ENCODE results near the gene PRKAR2B. TPM values are rescaled to one million over a fixed set of nuclear protein-coding genes. Genes with fewer than 3 reads are reported as not detected.

The PRKAR2B gene
- total and polyA plus RNA-seq, 11 donors, result 7.0 to 50.6 (median 18.5) TPM

DNA sequence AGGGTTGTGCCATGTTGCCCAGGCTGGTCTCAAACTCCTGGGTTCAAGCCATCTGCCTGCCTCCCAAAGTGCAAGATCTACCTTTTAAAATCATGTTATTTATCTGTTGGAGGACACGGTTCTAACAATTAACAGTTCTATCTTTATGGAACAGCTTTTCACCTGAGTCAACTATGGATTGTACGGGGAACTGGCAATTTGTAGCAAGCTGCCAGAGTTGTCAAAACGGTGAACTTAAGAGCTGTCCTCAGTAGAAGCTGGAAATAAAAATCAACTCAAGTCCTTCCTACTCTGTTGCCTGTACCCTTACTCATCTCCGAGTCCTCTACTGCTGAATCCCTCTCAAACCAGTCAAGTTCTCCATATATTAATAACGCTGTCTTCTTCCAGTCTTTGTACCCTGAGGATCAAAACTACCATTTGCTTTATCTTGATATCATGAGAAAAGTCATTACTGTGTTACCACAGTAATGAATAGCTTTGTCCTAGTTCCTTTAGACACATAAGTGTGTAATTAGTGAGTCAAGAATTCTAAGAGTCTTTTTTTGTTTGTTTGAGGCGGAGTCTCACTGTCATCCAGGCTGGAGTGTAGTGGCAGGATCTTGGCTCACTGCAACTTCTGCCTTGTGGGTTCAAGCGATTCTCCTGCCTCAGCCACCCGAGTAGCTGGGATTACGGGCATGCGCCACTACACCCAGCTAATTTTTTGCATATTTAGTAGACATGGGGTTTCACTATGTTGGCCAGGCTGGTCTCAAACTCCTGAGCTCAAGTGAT lies 152.5 kb downstream of the PRKAR2B start:
- Histone ChIP-seq H3K27ac (no peak overlapping the region), H3K36me3 (peaks cover 0 to 100% (median 87%) of the 10 kb centered on the region in 9 donors), H3K4me1 (peaks cover 0 to 17% (median 0%) of the 10 kb centered on the region in 12 donors), H3K27me3 (no peaks in the 10 kb centered on the region), H3K4me3 (no peak overlapping the region), H3K9me3 (no peaks in the 10 kb centered on the region)
- 90 to 94% (median 93%) methylated on average over 9 to 10 of the region's 10 CpGs for WGBS, 4 donors
- no peak for DNase-seq
- intact Hi-C loops (cut with DNase I), result loop anchor here in 3 of 10 donors (5.0 to 10.0 kb wide), 3 partner anchors 525 to 678 kb away; no protein-coding TSS in a partner anchor
- TF ChIP-seq, protein P1, sequence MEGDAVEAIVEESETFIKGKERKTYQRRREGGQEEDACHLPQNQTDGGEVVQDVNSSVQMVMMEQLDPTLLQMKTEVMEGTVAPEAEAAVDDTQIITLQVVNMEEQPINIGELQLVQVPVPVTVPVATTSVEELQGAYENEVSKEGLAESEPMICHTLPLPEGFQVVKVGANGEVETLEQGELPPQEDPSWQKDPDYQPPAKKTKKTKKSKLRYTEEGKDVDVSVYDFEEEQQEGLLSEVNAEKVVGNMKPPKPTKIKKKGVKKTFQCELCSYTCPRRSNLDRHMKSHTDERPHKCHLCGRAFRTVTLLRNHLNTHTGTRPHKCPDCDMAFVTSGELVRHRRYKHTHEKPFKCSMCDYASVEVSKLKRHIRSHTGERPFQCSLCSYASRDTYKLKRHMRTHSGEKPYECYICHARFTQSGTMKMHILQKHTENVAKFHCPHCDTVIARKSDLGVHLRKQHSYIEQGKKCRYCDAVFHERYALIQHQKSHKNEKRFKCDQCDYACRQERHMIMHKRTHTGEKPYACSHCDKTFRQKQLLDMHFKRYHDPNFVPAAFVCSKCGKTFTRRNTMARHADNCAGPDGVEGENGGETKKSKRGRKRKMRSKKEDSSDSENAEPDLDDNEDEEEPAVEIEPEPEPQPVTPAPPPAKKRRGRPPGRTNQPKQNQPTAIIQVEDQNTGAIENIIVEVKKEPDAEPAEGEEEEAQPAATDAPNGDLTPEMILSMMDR (IDR thresholded peaks at IDR 0.05), result no peak
- no peak for TF ChIP-seq POLR2A (IDR thresholded peaks at IDR 0.05)
- no peak for ATAC-seq

GRCh38 chr7:107201795-107202450 lies 157.4 kb downstream of the PRKAR2B start:
- WGBS, 4 donors, result 40 to 66% (median 47%) methylated on average over 4 of the region's 4 CpGs
- TF ChIP-seq POLR2A (IDR thresholded peaks at IDR 0.05), result no peak
- TF ChIP-seq, protein P1 (IDR thresholded peaks at IDR 0.05), result peak; percentile 32 to 70 (median 56)
- Histone ChIP-seq H3K9me3 (no peaks in the 10 kb centered on the region), H3K4me1 (peaks cover 0 to 12% (median 2%) of the 10 kb centered on the region in 12 donors), H3K36me3 (peaks cover 0 to 99% (median 93%) of the 10 kb centered on the region in 9 donors), H3K27ac (peak overlapping the region in 8 of 12 donors; percentile 7 to 56 (median 38)), H3K4me3 (no peak overlapping the region), H3K27me3 (no peaks in the 10 kb centered on the region)
- DNase-seq (peak; percentile 44 to 75 (median 66)), ATAC-seq (peak; percentile 78 to 92 (median 92))
- intact Hi-C loops (cut with DNase I), result loop anchor here in 8 of 10 donors (2.0 to 10.0 kb wide), 11 partner anchors 193 to 673 kb away; partner anchors contain the start of genes BCAP29 (in 1 of the 8), COG5 (in 1 of the 8), DUS4L (in 1 of the 8) and GPR22 (in 1 of the 8)

- WGBS, 4 donors, result 92 to 95% (median 94%) methylated on average over 7 of the region's 7 CpGs
- ATAC-seq, result no peak
- Histone ChIP-seq H3K4me1 (peaks cover 0 to 29% (median 17%) of the 10 kb centered on the region in 12 donors), H3K36me3 (peaks cover 0 to 91% (median 80%) of the 10 kb centered on the region in 9 donors), H3K27ac (peak overlapping the region in 2 of 12 donors; percentile 9 to 27), H3K27me3 (no peaks in the 10 kb centered on the region), H3K4me3 (no peak overlapping the region), H3K9me3 (no peaks in the 10 kb centered on the region)
- intact Hi-C loops (cut with DNase I), result loop anchor here in 8 of 10 donors (2.0 to 10.0 kb wide), 11 partner anchors 191 to 671 kb away; partner anchors contain the start of genes BCAP29 (in 1 of the 8), COG5 (in 1 of the 8), DUS4L (in 1 of the 8) and GPR22 (in 1 of the 8)
- no peak for DNase-seq
- TF ChIP-seq, protein P1 (IDR thresholded peaks at IDR 0.05), result no peak
- no peak for TF ChIP-seq POLR2A (IDR thresholded peaks at IDR 0.05)
Measured at GRCh38 chr7:107203607-107204006, 159.1 kb downstream of the PRKAR2B start.

All from heart left ventricle (tissue), 16 donors.